HG02678 (cell line): ENCODE results near the gene DNMT3A.
"Not testable (repeated sequence)": the region's sequence is repeated elsewhere in the genome, so short reads cannot be mapped to it uniquely, and the experiment has no call there.

Source experiments
- ATAC-seq: cut with Tn5 transposase; IDR thresholded peaks from one replicate; pipeline ENCODE4 v1.9.1; 2021; ENCODE audit warnings: mild to moderate bottlenecking, moderate library complexity; ENCODE audit not compliant: unreplicated experiment

DNMT3A gene

DNA sequence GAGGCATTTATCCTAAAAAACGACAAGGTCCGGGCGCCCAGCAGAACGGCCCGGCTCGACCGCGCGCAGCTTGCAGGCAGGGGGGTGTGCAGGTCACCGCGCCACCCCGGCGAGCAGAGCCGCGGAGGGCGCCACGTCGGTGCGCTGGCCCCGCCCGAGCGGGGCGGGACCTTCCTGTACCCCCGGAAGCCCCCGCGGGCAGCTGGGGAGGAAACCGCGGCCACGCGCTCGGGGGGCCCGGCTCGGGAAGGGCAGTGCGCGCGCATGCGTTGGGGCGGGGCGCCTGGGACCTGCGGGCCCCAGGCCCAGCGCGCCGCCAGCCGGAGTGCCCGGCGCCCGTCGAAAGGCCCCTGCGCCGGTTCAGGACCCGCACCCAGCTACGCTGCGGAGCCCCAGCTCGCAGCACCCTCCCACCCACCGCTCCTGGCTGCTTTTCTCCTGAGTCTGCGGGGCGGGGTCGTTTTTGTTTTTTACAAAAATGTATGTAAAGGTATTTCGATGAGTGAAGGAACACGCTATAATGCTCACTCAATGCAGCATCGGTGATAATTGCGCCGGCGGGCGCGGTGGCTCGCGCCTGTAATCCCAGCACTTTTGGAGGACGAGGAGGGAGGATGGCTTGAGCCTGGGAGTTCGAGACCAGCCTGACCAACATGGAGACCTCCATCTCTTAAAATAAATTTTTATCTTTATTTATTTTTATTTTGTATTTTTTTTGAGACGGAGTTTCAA lies 125.6 kb downstream of the DNMT3A start:
- peak; percentile 83 for ATAC-seq

DNA sequence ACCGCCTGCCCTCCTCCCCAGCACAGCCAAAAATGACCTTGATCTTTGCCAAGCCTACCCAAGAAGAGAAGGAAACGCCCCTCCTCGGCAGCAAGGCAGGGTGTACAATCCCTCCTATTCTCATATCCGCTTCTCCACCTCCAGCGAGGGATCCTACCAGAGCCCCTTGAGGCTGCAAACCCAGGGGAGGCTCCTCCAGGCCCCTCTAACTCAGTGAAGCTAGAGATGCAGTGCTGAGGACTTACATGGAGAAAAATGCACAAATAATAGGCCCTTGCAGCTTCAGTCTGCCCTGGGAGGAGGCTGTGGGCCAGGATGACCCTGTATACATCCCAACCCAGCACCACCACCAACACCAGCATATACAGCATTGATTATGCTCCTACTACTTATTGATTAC lies 126.5 kb downstream of the DNMT3A start:
- ATAC-seq, result no peak

- ATAC-seq, result no peak
Observed at GRCh38 chr2:25213229-25213628, 128.5 kb downstream of the DNMT3A start.

- ATAC-seq, result not testable (repeated sequence)
Observed at GRCh38 chr2:25210923-25211322, 130.8 kb downstream of the DNMT3A start.

GRCh38 chr2:25207078-25207545 lies 134.6 kb downstream of the DNMT3A start:
- no peak for ATAC-seq

DNA sequence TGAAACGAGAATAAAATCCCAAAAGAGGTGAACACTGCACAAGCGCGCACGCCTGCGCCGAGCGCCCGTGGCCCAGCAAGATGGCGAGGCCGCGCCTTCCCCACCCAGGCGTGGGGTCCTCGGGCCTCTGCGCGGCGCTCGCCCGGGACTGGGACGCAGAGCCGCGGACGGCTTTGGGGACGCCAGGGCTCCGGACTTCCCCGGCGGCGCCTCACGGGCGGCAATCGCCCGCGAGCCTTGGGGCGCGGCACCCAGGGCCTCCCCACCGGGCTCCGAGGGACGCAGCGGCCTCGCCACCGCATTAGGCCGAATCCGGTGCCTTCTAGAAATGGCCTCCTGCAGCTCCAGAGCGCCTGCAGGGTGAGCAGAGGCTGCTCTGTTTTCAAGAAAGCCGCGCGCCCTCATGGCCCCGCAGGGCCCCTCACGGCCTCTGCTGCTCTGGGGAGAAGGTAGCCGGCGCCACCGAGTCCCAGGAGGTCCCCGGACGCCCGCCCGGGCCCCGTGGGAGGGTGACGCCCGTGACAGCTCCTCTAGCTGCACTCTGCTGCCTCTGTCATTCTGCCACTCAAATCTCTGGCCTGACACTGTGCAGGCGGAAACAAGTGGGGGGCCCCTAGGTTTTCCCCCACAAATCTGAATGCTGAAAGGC lies 137.4 kb downstream of the DNMT3A start:
- ATAC-seq, result peak; percentile 64

- ATAC-seq, result no peak
Observed at GRCh38 chr2:25202275-25202674, 139.4 kb downstream of the DNMT3A start.

GRCh38 chr2:25201794-25202193 lies 139.9 kb downstream of the DNMT3A start:
- no peak for ATAC-seq

- no peak for ATAC-seq
Observed at GRCh38 chr2:25201265-25201664, 140.5 kb downstream of the DNMT3A start.

DNA sequence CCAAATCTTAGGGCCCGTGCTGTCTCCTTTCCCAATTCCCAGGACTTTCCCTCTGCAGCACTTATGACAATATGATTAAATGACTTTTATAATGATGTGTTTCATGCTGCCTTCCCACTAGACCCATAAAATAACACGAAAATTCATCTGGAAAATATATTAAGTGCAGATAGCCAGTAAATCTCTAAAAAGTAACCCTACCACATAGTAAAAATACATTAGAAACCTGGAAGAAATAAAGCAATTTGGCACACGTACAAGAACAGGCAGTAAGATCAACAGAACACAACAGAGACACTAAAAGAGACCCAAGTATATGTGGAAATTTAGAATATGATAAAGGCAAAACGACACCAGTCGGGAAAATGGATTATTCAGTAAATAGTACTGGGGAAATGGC lies 143.1 kb downstream of the DNMT3A start:
- no peak for ATAC-seq

DNA sequence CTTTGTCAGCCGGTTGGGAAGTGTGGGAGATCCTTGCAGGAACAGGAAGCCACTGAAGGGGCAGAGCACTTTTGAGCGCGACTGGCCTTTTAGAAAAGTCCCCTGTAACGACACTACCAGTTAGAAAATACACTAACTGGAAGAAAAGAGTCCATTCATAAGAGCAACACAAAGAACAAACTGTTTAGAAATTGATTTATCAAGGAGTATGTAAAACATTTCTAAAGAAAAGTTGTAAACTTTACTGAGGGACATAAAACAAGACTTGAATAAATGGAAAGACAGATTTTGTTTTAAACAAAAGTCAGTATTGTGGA lies 143.6 kb downstream of the DNMT3A start:
- ATAC-seq, result no peak

DNA sequence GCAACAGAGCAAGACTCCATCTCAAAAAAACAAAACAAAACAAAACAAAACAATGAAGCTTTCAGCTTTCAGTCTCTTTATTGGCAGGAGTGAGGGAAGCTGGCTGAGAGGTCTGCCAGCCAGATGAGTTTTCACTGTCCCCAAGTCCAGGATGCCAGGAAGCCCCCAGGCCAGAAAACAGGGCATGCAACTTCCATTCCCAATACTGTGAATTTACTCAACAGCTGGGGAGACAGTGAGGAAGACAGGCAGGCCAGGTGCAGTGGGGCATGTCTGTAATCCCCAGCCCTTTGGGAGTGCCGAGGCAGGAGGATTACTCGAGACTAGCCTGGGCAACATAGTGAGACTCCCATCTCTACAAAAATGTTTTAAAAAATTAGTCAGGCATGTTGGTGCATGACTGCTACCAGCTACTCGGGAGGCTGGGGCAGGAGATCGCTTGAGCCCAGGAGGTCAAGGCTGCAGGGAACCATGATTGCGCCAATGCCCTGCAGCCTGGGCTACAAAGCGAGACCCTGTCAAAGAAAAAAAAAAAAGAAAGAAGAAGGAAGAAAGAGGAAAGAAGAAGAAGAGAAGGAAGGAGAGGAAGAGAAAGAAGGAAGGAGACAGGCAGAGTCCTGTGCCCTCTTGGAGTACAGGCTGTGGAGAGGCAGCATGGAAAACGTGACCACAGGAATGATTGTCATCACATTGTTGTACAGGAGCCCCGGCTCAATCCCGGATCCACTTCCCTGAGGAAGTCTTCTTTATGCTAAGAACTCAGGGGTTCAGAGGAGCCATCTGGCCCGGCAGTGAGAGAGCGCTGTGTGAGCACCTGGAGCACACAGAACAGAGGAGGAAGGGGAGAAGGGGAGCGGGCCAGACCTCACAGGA lies 144.2 kb downstream of the DNMT3A start:
- no peak for ATAC-seq

GRCh38 chr2:25194576-25195122 lies 147.1 kb downstream of the DNMT3A start:
- ATAC-seq, result no peak

- ATAC-seq, result no peak
Observed at GRCh38 chr2:25190536-25190935, 151.2 kb downstream of the DNMT3A start.

GRCh38 chr2:25188405-25188804 lies 153.3 kb downstream of the DNMT3A start:
- ATAC-seq, result no peak

- ATAC-seq, result no peak
Observed at GRCh38 chr2:25187729-25188350, 153.9 kb downstream of the DNMT3A start.

DNA sequence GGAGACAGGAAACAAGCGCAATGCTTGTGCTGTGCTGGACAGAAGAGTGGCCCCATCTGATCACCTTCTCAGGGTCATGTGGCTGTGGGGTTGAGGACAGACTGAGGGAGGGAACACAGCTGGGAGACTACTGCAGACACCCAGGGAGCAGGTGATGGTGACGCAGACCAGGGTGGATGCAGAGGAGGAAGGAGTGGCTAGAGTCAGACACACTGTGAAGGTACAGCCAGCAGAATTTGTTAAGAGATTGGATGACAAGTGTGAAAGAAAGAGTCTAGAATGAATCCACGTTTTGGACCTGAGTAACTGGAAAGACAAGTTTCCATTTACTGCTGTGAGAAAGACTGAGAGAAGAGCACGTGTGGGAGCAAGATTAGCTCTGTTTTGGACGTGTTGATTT lies 157.5 kb downstream of the DNMT3A start:
- no peak for ATAC-seq

- no peak for ATAC-seq
Observed at GRCh38 chr2:25178976-25179375, 162.7 kb downstream of the DNMT3A start.
